GM12873 (cell line): Measurements from ENCODE around the gene KRT85.

Experiments
- CTCF ChIP-seq: IDR thresholded peaks from 2 replicates; pipeline ENCODE4 v1.5.1; 2012; ENCODE audit warnings: low read depth, mild to moderate bottlenecking, moderate library complexity, low read length, control low read depth; ENCODE audit not compliant: insufficient read depth; ENCODE audit errors: missing control alignments

The KRT85 gene

GRCh38 chr12:52319097-52319496 is 48.2 kb downstream of the KRT85 start:
- TF ChIP-seq CTCF = no peak

GRCh38 chr12:52318241-52318990 is 48.9 kb downstream of the KRT85 start:
- no peak for TF ChIP-seq CTCF

- TF ChIP-seq CTCF = no peak
These were observed 49.7 kb downstream of the KRT85 start for GRCh38 chr12:52317468-52318052.

- no peak for TF ChIP-seq CTCF
These were observed 50.6 kb downstream of the KRT85 start for GRCh38 chr12:52316701-52317100.

- no peak for TF ChIP-seq CTCF
These were observed 51.0 kb downstream of the KRT85 start for GRCh38 chr12:52316290-52316689.

- TF ChIP-seq CTCF = peak; percentile 70
These were observed 51.6 kb downstream of the KRT85 start for GRCh38 chr12:52315721-52316120.

GRCh38 chr12:52314511-52314910 is 52.8 kb downstream of the KRT85 start:
- TF ChIP-seq CTCF = no peak
